ENCODE data around the gene SPATA20.

The SPATA20 gene

DNA sequence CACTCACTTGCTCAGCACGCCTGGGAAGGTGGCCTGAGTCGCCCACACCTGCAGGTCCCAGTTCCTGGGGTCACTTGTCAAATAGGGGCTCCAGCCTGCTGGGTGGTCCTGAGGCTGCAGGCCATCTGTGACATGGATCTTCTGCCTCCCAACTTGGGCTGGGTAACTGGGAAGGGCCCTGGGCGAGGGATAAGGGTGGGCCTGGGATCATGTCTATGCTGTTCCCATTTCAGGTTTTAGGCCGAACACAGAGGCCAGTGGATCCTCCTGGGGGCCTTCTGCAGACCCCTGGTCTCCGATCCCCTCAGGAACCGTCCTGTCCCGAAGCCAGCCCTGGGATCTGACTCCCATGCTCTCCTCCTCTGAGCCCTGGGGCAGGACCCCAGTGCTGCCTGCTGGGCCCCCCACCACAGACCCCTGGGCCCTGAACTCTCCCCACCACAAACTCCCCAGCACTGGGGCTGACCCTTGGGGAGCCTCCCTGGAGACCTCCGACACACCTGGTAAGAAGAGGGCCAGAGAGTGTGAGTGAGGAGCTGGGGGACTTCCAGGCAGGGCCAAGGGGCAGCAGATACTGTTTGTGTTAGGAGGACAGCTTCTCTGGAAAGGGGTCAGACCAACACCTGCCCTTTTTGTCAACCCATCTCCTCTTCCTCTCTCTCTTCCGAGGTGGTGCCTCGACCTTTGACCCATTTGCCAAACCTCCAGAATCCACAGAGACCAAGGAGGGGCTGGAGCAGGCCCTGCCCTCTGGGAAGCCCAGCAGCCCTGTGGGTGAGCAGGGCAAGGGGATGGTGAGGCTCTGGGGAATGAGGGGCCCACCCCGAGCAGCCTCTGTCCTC, 6.2 kb upstream of the SPATA20 start:
- no peak for DNase-seq (ENCODE audit: low read depth)

DNA sequence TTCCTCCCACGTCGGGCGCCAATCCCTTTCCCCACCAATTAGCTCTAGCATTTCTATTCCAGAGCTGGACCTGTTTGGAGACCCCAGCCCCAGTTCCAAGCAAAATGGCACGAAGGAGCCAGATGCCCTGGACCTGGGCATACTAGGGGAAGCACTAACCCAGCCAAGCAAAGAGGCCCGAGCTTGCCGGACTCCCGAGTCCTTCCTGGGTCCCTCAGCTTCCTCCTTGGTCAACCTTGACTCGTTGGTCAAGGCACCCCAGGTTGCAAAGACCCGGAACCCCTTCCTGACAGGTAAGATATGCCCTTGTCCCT, 5.6 kb upstream of the SPATA20 start:
- DNase-seq (ENCODE audit: low read depth): no peak

DNA sequence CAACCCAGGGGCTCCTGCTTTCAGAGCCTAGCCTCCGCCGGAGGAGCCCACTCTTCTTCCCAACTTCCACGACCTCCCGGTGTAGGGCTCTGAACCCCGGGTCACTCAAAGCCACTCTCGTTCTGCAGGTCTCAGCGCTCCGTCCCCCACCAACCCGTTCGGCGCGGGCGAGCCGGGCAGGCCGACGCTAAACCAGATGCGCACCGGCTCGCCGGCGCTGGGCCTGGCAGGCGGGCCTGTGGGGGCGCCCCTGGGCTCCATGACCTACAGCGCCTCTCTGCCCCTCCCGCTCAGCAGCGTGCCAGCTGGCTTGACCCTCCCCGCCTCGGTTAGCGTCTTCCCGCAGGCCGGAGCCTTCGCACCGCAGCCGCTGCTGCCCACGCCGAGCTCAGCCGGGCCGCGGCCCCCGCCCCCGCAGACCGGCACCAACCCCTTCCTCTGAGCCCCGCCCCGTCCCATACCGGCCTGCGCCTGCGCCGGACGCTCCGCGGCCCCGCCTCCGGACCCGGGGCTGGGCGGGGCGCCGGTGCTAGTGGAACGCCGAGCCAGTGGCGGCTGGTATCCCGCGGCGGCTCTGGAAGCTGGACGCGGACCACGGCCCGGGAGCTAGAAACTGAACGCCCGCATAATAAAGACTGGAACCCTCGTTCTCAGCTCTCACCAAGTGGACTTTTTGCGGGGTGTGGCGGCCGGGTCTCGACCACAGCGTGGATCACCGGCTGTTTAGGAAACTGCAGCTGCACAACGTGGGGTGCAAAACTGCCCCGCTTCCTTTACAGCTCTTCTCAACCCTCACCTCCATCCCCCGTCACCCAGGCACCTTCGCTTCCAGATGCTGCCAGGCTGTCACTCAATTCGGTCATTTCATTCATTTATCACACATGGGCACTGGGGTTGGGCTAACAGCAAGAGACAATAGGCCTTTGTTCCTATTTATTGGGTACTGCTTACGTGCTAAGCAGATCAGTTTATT, 5.0 kb upstream of the SPATA20 start:
- peak; percentile 70 for DNase-seq (ENCODE audit: low read depth)

DNA sequence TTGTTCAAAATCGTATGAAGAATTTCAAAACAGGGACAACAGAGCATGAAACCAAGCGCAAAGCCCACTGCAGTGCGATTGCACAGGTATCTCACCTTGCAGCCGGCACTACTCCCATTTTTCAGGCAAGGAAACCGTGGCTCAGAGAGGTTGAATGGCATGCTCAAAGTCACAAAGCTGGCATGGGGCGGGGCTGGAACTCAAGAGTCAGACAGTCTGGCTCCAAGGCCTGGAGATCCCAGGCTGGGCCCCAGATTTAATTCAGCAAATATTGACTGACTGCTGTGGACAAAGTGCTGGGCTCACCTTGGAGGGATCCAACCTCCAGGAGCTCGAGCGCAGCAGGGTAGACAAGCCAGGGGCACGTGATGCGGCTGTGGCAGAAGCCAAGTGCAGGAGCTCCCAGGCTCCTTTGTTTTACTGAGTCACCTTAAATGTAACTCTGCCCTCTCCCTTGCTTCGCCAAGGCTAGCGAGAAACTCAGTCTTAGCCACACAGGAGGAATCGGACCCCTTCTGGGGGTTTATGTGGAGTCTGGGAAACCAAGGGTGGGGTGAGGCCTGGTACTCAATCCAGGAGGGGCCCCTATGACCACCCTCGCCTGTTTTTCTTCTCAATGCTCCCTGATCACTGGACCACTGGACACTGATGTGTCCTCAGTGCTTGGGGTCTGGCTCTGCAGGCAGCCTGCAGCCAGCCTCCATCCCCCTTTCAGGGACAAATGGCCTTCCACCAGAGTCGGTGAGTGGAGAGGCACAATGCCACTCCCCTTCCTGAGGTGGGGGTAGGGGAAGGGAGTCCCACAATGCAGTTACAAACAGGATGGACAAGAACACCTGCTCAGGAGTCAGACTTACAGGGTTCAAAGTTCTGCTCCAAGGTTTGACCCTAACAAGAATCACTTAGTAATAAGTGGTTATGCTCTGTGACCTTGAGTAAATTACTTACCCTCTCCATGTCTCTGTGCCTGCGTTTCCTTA, 3.9 kb upstream of the SPATA20 start:
- DNase-seq (ENCODE audit: low read depth): no peak

DNA sequence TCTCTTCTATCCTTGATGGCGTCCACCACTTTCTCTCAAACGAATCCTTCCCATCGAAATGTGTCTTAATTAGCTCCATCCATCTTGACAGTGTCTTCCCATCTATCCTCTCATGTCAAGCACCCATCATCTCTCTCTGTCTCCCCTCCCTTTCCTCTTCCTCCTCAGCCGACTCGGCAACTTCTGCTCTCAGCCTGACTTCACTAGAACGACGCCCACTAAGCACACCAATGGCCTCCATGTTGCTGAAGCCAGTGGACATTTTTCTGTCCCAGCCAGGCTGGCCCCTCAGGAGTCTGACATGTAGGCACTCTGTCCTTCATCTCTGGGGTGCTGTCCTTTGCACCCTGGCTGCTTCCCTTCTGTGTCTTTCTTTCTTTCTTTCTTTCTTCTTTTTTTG, 2.5 kb upstream of the SPATA20 start:
- no peak for DNase-seq (ENCODE audit: low read depth)

DNA sequence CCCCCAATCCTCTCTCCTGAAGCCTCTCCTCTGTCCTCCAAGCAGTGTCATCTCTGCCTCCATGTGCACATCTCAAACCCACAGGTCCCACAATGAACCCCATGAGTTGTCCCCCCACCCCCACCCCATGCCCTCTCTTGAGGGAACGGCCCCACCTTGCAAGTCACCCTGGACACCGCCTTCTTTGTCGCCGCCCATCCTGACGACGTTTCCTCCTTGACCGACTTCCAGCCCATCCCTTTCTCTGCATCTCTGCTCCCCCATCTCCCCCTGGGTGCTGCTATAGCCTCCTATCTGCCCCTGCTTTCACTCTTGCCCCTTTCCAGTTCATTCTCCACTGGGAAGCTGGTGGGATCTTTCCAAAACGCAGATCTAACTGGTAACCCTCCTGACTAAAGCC, 1.7 kb upstream of the SPATA20 start:
- DNase-seq (ENCODE audit: low read depth): no peak

DNA sequence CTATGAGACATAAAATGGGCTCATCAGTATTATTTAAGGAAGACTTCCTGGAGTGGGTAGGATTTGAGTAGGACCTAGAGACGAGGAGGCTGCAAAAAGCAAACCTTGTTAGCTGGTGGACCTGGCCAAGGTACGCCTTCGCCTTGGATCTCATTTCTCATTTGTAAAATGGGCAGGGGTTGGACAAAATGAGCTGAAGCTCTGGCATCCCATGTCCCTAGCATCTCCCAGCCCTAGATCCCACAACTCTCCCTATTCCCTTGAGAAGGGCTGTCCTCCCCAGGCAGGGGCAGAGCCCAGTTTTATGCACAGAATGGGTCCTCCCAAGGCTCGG, 306 bp upstream of the SPATA20 start:
- DNase-seq (ENCODE audit: low read depth): no peak

DNA sequence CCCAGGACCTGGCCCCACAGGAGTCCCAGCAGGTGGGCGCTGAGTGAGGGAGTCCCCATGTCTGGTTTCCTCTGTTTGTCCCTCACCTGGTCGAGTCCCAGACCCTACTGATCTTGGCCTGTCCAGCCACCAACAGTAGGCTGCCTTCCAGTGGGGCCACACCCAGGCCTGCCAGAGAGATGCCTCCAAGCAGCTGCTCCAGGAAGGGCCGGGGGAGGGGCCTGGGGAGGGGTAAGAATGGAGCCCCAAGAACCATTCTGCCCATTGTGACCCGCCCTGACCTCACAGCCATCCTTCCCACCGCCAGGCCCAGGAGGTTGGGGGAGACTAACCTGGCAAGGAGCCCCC, 736 bp downstream of the SPATA20 start:
- no peak for DNase-seq (ENCODE audit: low read depth)

DNA sequence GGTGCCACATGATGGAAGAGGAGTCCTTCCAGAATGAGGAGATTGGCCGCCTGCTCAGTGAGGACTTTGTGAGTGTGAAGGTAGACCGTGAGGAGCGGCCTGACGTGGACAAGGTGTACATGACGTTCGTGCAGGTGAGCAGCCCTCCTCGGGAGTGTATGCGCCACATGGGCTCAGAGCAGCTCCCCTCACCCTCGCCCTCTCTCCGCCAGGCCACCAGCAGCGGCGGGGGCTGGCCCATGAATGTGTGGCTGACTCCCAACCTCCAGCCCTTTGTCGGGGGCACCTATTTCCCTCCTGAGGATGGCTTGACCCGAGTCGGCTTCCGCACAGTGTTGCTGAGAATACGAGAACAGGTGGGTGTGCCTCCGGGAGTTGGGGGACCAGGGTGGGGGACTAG, 1.9 kb downstream of the SPATA20 start:
- DNase-seq (ENCODE audit: low read depth): no peak

DNA sequence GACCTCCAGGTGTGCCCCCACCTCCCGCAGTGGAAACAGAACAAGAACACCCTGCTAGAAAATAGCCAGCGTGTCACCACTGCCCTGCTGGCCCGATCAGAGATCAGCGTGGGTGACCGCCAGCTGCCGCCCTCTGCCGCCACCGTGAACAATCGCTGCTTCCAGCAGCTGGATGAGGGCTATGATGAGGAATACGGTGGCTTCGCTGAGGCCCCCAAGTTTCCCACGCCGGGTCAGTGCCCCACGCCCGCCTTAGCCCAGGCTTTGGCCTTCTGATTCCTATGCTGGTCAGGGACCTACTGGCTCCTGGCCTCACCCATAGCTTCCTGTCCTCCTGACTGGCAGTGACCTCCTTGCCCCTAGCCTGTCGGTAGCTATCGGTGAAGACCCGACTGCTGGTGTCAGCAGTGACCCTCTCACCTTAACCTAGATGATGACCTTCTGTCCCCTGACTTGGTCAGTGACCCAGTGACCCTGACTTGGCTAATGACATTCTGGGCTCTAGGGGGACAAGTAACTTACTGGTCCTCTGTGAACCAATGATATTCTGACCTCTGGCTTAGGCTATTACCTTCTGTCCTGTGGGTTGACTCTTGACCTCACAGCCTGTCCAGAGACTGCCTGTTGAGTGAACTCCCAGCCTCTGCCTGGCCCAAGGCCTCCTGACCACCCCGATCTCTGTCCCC, 2.4 kb downstream of the SPATA20 start:
- DNase-seq (ENCODE audit: low read depth): no peak

DNA sequence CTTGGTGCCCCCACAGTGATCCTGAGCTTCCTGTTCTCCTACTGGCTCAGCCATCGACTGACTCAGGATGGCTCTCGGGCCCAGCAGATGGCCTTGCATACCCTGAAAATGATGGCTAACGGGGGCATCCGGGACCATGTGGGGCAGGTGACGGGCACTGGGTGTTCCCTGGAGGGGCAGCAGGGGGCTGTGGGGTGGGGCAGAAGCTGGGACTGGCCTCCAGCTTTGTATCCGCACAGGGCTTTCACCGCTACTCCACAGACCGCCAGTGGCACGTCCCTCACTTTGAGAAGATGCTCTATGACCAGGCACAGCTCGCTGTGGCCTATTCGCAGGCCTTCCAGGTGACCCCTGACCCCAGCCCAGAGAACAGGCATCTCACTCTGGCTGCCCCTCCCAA, 3.0 kb downstream of the SPATA20 start:
- no peak for DNase-seq (ENCODE audit: low read depth)

DNA sequence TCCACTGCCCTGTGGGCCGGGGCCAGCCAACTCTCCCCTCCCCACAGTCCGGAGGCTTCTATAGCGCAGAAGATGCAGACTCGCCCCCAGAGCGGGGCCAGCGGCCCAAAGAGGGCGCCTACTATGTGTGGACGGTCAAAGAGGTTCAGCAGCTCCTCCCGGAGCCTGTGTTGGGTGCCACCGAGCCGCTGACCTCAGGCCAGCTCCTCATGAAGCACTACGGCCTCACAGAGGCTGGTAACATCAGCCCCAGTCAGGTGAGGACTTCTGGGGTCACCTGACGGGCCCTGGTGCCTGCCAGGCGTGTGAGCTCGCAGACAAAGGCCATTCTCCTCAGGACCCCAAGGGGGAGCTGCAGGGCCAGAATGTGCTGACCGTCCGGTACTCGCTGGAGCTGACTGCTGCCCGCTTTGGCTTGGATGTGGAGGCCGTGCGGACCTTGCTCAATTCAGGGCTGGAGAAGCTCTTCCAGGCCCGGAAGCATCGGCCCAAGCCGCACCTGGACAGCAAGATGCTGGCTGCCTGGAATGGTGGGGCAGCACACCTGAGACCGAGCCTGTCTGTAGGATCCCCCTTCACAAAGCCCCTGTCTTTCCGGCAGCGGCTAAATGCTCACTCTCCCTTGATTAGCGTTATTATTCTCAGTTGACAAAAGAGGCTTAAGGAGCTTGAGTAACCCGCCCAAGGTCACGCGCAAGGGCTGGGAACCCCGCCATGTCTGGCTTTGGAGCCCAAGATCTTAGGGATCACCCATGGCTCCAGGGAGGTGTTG, 3.9 kb downstream of the SPATA20 start:
- no peak for DNase-seq (ENCODE audit: low read depth)

DNA sequence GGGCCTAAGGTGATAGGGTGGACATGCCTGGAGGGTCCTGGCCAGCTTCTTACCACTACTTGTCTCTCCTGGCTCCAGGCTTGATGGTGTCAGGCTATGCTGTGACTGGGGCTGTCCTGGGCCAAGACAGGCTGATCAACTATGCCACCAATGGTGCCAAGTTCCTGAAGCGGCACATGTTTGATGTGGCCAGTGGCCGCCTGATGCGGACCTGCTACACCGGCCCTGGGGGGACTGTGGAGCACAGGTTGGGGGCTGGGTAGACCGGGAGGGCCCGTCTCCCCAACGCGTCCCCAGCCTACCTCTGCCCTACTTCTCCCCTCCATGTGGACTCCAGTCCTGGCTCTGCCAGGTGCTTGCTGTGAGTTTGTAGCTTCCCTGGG, 4.5 kb downstream of the SPATA20 start:
- no peak for DNase-seq (ENCODE audit: low read depth)

DNA sequence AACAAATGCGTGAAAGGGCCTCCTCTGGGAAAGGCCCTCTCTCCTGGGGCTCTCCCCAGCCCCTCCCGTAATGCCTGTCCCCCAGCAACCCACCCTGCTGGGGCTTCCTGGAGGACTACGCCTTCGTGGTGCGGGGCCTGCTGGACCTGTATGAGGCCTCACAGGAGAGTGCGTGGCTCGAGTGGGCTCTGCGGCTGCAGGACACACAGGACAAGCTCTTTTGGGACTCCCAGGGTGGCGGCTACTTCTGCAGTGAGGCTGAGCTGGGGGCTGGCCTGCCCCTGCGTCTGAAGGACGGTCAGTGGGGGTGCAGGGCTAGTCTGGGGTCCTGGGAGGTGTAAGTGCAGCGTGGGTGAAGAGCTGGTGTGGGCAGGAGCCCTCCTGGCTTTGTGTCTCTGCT, 4.9 kb downstream of the SPATA20 start:
- no peak for DNase-seq (ENCODE audit: low read depth)

DNA sequence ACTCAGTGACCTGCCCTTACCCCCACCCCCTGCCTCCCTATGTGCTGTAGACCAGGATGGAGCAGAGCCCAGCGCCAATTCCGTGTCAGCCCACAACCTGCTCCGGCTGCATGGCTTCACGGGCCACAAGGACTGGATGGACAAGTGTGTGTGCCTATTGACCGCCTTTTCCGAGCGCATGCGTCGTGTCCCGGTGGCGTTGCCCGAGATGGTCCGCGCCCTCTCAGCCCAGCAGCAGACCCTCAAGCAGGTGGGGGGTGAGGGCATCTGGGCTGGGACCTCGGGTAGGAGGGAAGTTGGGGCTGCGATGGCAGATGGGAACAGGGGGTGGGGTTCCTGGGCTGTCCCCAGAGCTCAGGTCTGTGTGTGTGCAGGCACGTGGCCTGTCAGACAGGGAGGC, 7.2 kb downstream of the SPATA20 start:
- DNase-seq (ENCODE audit: low read depth): no peak

DNA sequence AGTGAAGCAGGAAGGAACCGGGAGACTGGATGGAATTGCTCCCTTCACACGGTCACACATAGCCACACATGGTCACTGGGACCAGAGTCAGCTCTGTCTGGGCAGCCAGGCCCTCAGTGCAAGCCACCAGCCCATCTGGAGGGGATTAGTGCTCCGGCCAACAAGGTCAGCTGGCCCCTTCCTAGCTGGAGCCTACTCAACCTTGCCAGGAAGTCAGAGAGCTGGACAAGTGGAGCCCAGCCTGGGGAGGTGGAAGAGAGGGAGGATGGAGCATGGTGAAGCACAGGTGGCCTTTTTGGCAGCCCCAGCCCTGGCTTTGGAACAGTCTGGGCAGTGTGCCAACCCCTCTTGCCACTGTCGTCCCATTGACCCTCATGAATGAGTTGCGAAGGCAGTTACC, 9.8 kb downstream of the SPATA20 start:
- no peak for DNase-seq (ENCODE audit: low read depth)

DNA sequence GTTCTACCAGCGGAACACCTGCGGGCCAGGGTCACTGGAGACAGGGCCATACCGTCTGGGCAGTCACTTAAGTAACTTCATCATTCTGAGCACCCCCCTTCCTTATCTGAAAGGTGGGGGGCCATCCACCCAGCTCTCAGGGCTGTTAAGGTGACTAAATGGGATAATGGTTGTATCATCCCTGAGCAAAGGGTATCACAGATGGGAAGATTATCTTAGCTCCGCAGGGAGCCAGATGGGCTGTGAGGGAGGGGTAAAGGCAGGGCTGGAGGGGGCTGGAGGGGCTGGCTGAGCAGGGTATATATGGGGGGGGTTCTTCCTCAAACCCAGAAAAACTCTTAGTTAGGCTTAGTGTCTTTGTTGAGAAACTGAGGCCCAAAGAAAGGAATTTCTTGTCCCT, 10.7 kb downstream of the SPATA20 start:
- DNase-seq (ENCODE audit: low read depth): no peak

DNA sequence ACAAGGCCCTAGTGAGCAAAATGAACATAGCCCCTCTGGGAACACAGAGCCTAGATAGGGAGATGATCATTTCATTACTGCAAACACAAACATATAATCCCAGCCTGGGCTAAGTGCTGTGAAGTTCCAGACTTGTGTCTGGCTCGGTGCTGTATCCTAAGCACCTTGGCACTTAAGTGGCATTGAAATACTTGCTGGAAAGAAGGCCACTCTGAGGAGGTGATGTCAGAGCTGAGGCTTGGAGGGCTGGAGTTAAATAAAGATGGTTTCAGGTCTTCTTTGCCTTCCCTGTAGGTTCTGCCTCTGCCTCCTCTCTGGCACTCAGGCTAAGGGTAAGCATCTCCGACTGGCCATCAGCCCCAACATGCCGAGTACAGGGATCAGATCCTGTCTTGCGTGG, 11.1 kb downstream of the SPATA20 start:
- DNase-seq (ENCODE audit: low read depth): no peak

DNA sequence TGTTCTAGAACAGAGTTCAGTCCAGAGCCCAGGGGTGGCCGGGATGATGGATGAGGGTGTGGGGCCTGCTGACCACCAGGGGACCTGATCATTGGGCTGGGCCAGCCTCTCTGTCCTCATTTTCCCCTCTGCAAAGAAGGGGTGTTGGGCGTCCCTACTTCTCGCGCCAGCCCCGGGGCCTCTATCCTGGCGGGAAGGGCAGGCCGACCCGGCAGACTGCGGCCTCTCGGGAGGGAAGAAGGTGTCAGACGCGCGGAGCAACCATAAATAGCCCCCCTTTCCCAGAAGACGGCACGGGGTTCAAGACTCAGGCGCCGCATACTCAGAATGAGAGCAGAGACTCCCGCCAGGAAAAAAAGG, 11.6 kb downstream of the SPATA20 start:
- no peak for DNase-seq (ENCODE audit: low read depth)

DNA sequence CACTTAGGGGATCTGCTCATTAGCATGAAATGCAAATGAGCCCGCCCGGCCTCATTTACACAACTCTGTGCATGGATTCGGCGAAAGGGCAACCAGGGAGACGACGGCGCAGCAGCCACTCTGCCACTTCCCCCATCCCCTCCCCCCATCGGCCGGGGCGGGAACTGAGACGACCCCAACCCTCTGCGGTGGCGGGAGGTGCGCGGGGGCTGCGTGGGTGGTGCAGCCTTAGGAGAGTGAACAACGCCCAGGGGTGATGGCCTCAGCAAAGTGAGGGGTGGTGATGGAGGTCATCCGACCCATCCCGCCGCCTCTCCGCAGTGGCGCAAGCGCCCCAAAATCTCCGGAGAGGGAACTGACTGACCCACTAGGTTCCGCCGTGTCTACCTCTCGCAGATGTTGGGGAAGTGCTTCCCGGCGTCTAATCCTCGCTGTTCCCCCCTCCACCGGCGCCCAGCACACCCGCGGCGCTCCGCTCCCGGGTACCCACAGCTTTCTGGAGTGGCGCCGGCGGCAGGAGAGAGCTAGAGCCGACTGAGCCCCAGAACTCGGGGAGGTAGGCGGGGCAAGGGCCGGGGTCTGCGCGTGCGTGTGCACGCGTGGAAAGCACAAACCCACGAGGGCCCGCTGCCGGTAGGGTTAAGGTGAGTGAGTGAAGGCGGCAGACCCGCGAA, 12.1 kb downstream of the SPATA20 start:
- DNase-seq (ENCODE audit: low read depth): no peak
